Endodermal cell (in vitro differentiated cells): ENCODE data around the gene CBLN2. TPM values are rescaled to one million over a fixed set of nuclear protein-coding genes. Genes with fewer than 3 reads are reported as not detected.
A peak's percentile ranks its signal among the peaks of the same experiment; 100 is the strongest.

ENCODE experiments used
- DNase-seq: peaks from one replicate; pipeline ENCODE4 v3.0.0-alpha.2; 2017
- H3K27ac ChIP-seq: 2 replicates; pipeline ENCODE4 v1.5.1; 2013; ENCODE audit warnings: mild to moderate bottlenecking, low read depth, low read length, moderate library complexity
- H3K27me3 ChIP-seq: 2 replicates; pipeline ENCODE4 v1.6.1; 2013; ENCODE audit warnings: mild to moderate bottlenecking, low read length, moderate library complexity; ENCODE audit not compliant: insufficient read depth, control insufficient read depth, poor library complexity, severe bottlenecking
- H3K36me3 ChIP-seq: 2 replicates; pipeline ENCODE4 v1.7.0; 2013; ENCODE audit warnings: mild to moderate bottlenecking, low read length, moderate library complexity; ENCODE audit not compliant: control insufficient read depth, insufficient read depth
- H3K4me1 ChIP-seq: one replicate; pipeline ENCODE4 v1.7.0; 2013; ENCODE audit warnings: low read length; ENCODE audit not compliant: control insufficient read depth, insufficient read depth
- H3K4me3 ChIP-seq: 2 replicates; pipeline ENCODE4 v1.5.1; 2013; ENCODE audit warnings: mild to moderate bottlenecking, low read length, moderate library complexity
- H3K9ac ChIP-seq: 2 replicates; pipeline ENCODE4 v1.6.1; 2013; ENCODE audit warnings: mild to moderate bottlenecking, low read length, moderate library complexity; ENCODE audit not compliant: poor library complexity, severe bottlenecking; ENCODE audit errors: extremely low read depth
- H3K9me3 ChIP-seq: 2 replicates; pipeline ENCODE4 v1.6.1; 2013; ENCODE audit warnings: mild to moderate bottlenecking, low read length, moderate library complexity; ENCODE audit not compliant: control insufficient read depth
- H3K27ac Mint-ChIP-seq: 2 replicates; pipeline ENCODE4 v1.8.0; 2020; ENCODE audit warnings: mixed read lengths
- H3K27me3 Mint-ChIP-seq: 2 replicates; pipeline ENCODE4 v1.8.0; 2021; ENCODE audit warnings: mild to moderate bottlenecking, mixed read lengths; ENCODE audit not compliant: insufficient read depth
- H3K36me3 Mint-ChIP-seq: 2 replicates; pipeline ENCODE4 v1.8.0; 2020; ENCODE audit warnings: low read depth, mixed read lengths
- H3K4me1 Mint-ChIP-seq: 2 replicates; pipeline ENCODE4 v1.8.0; 2020; ENCODE audit warnings: mixed read lengths
- H3K4me3 Mint-ChIP-seq: 2 replicates; pipeline ENCODE4 v1.8.0; 2020; ENCODE audit warnings: mild to moderate bottlenecking, moderate library complexity, mixed read lengths
- H3K9me3 Mint-ChIP-seq: 2 replicates; pipeline ENCODE4 v1.8.0; 2020; ENCODE audit warnings: mild to moderate bottlenecking, mixed read lengths
- CTCF ChIP-seq: fragments of 200-600 bp; sonication (generic); conservative IDR thresholded peaks from 2 replicates; pipeline ENCODE4 v1.5.0; 2021; ENCODE audit warnings: antibody characterized with exemption, mild to moderate bottlenecking
- WGBS, 2 experiments: methylation state at CpG; one replicate each; pipeline versions ENCODE4 v1.1.5 to v1.1.7; 2013; ENCODE audit warnings: missing lambda C conversion rate in 2 of 2, mixed read lengths in 1 of 2; ENCODE audit not compliant: insufficient coverage in 1 of 2, insufficient read length in 1 of 2; 5-methylcytosine and 5-hydroxymethylcytosine counted together
- total RNA-seq, 2 donors: library from RNA; stranded (reverse); fragmentation: NEBNext Ultra II Directional in 1 of 2; extraction: Animal tissue kit (Norgen Biotek cat#: 25700) in 1 of 2; gene quantifications; 2 replicates in 1 of 2; 3 replicates in 1 of 2; pipeline ENCODE4 v1.2.1, GENCODE V29; 2021

The CBLN2 gene
- total RNA-seq, 2 donors from 2014 or later: not detected

- Mint-ChIP-seq H3K4me1 (peaks cover 13% of the 10 kb centered on the region), H3K9me3 (no peaks in the 10 kb centered on the region), H3K36me3 (no peaks in the 10 kb centered on the region), H3K27ac (no peak overlapping the region), H3K4me3 (peak overlapping the region; percentile 53), H3K27me3 (peaks cover 92% of the 10 kb centered on the region)
- WGBS, 2 experiments: 62 to 70% methylated on average over 10 to 20 of the region's 20 CpGs
- no peak for TF ChIP-seq CTCF
- Histone ChIP-seq H3K4me3 (peak overlapping the region; percentile 29), H3K27me3 (peaks cover 93% of the 10 kb centered on the region), H3K36me3 (no peaks in the 10 kb centered on the region), H3K9ac (no peak overlapping the region), H3K27ac (no peak overlapping the region), H3K4me1 (no peaks in the 10 kb centered on the region), H3K9me3 (peaks cover 30% of the 10 kb centered on the region)
- DNase-seq: peak; percentile 73
These were observed 1.2 kb downstream of the CBLN2 start for GRCh38 chr18:72542984-72543356.

- TF ChIP-seq CTCF: no peak
- Histone ChIP-seq H3K27ac (no peak overlapping the region), H3K4me1 (no peaks in the 10 kb centered on the region), H3K36me3 (no peaks in the 10 kb centered on the region), H3K9me3 (peaks cover 36% of the 10 kb centered on the region), H3K27me3 (peaks cover 95% of the 10 kb centered on the region), H3K9ac (no peak overlapping the region), H3K4me3 (peak overlapping the region; percentile 29)
- Mint-ChIP-seq H3K27ac (no peak overlapping the region), H3K36me3 (no peaks in the 10 kb centered on the region), H3K9me3 (no peaks in the 10 kb centered on the region), H3K4me1 (peaks cover 13% of the 10 kb centered on the region), H3K27me3 (peaks cover 94% of the 10 kb centered on the region), H3K4me3 (peak overlapping the region; percentile 53)
- WGBS, 2 experiments: 59 to 79% methylated on average over 18 to 34 of the region's 34 CpGs
- DNase-seq: peak; percentile 71
These were observed 1.8 kb downstream of the CBLN2 start for GRCh38 chr18:72542342-72542741.

GRCh38 chr18:72541871-72542332 is 2.2 kb downstream of the CBLN2 start:
- Histone ChIP-seq H3K4me1 (no peaks in the 10 kb centered on the region), H3K27me3 (peaks cover 94% of the 10 kb centered on the region), H3K36me3 (no peaks in the 10 kb centered on the region), H3K27ac (no peak overlapping the region), H3K9ac (no peak overlapping the region), H3K4me3 (peak overlapping the region; percentile 29), H3K9me3 (peaks cover 36% of the 10 kb centered on the region)
- H3K4me3 Mint-ChIP-seq: peak overlapping the region; percentile 42
- TF ChIP-seq CTCF: peak; percentile 77
- H3K27me3 Mint-ChIP-seq: peaks cover 95% of the 10 kb centered on the region
- no peaks in the 10 kb centered on the region for H3K36me3 Mint-ChIP-seq
- peak; percentile 90 for DNase-seq
- H3K9me3 Mint-ChIP-seq: no peaks in the 10 kb centered on the region
- no peak overlapping the region for H3K27ac Mint-ChIP-seq
- H3K4me1 Mint-ChIP-seq: peaks cover 13% of the 10 kb centered on the region
- 48 to 60% methylated on average over 14 to 59 of the region's 59 CpGs for WGBS, 2 experiments
